ENCODE measurements around the gene CKAP2L. TPM values are rescaled to one million over a fixed set of nuclear protein-coding genes. Genes with fewer than 3 reads are reported as not detected.
"Not testable (repeated sequence)": the region's sequence is repeated elsewhere in the genome, so short reads cannot be mapped to it uniquely, and the experiment has no call there.

The CKAP2L gene
- total RNA-seq, 1 donor, result 0.81 TPM

- DNase-seq (ENCODE audit: low read depth in 2 of 3, low spot score in 2 of 3), result no peak
These were observed 35.8 kb downstream of the CKAP2L start for GRCh38 chr2:112728378-112729175.

- DNase-seq (ENCODE audit: low read depth in 2 of 3, low spot score in 2 of 3), result no peak
These were observed 36.4 kb downstream of the CKAP2L start for GRCh38 chr2:112728029-112728362.

- no peak for DNase-seq (ENCODE audit: low read depth in 2 of 3, low spot score in 2 of 3)
These were observed 37.0 kb downstream of the CKAP2L start for GRCh38 chr2:112727276-112728028.

- peak; percentile 83 to 95 (median 90) for DNase-seq (ENCODE audit: low read depth in 2 of 3, low spot score in 2 of 3)
These were observed 37.8 kb downstream of the CKAP2L start for GRCh38 chr2:112726487-112727190.

GRCh38 chr2:112725545-112726457 is 38.6 kb downstream of the CKAP2L start:
- DNase-seq (ENCODE audit: low read depth in 2 of 3, low spot score in 2 of 3), result no peak

- DNase-seq (ENCODE audit: low read depth in 2 of 3, low spot score in 2 of 3), result peak in 2 of 3 donors; percentile 43 to 55
These were observed 39.6 kb downstream of the CKAP2L start for GRCh38 chr2:112724591-112725525.

- no peak for DNase-seq (ENCODE audit: low read depth in 2 of 3, low spot score in 2 of 3)
These were observed 40.4 kb downstream of the CKAP2L start for GRCh38 chr2:112723995-112724394.

- DNase-seq (ENCODE audit: low read depth in 2 of 3, low spot score in 2 of 3), result no peak
These were observed 40.9 kb downstream of the CKAP2L start for GRCh38 chr2:112723547-112723940.

GRCh38 chr2:112722816-112723546 is 41.4 kb downstream of the CKAP2L start:
- DNase-seq (ENCODE audit: low read depth in 2 of 3, low spot score in 2 of 3), result no peak

GRCh38 chr2:112721819-112722522 is 42.4 kb downstream of the CKAP2L start:
- no peak for DNase-seq (ENCODE audit: low read depth in 2 of 3, low spot score in 2 of 3)

- no peak for DNase-seq (ENCODE audit: low read depth in 2 of 3, low spot score in 2 of 3)
These were observed 43.6 kb downstream of the CKAP2L start, which contains the start of gene NT5DC4 for GRCh38 chr2:112720785-112721184. Gene NT5DC4 (plus strand): TSS chr2:112721020. CDS start chr2:112721080, 60 bp downstream.

GRCh38 chr2:112718863-112719370 is 45.5 kb downstream of the CKAP2L start:
- DNase-seq (ENCODE audit: low read depth in 2 of 3, low spot score in 2 of 3), result no peak

GRCh38 chr2:112716826-112717352 is 47.5 kb downstream of the CKAP2L start:
- DNase-seq (ENCODE audit: low read depth in 2 of 3, low spot score in 2 of 3), result not testable (repeated sequence)

GRCh38 chr2:112716094-112716493 is 48.3 kb downstream of the CKAP2L start:
- not testable (repeated sequence) for DNase-seq (ENCODE audit: low read depth in 2 of 3, low spot score in 2 of 3)

GRCh38 chr2:112714836-112715631 is 49.4 kb downstream of the CKAP2L start:
- no peak for DNase-seq (ENCODE audit: low read depth in 2 of 3, low spot score in 2 of 3)

- no peak for DNase-seq (ENCODE audit: low read depth in 2 of 3, low spot score in 2 of 3)
These were observed 50.1 kb downstream of the CKAP2L start for GRCh38 chr2:112714331-112714730.

- DNase-seq (ENCODE audit: low read depth in 2 of 3, low spot score in 2 of 3), result no peak
These were observed 50.5 kb downstream of the CKAP2L start for GRCh38 chr2:112713926-112714325.
